ENCODE results near the gene HSPA8.

The HSPA8 gene

GRCh38 chr11:123107945-123108495 lies 46.1 kb upstream of the HSPA8 start:
- no peaks in the 10 kb centered on the region for H3K9me3 ChIP-seq (ENCODE audit: control insufficient read depth, insufficient read depth, low read length)
- no peaks in the 10 kb centered on the region for H3K9me2 ChIP-seq (replicated peaks; ENCODE audit: control insufficient read depth, low read length)
- no peak overlapping the region for H3K4me2 ChIP-seq (ENCODE audit: low read length)
- no peak overlapping the region for H3K27ac ChIP-seq (ENCODE audit: low read depth, low read length)
- no peaks in the 10 kb centered on the region for H3K79me2 ChIP-seq (ENCODE audit: control insufficient read depth, low read length)
- H3K4me3 ChIP-seq (ENCODE audit: low read length), result no peak overlapping the region
- no peaks in the 10 kb centered on the region for H3K4me1 ChIP-seq (ENCODE audit: control insufficient read depth, low read length)
- no peaks in the 10 kb centered on the region for H3K27me3 ChIP-seq (ENCODE audit: control insufficient read depth, low read length)
- TF ChIP-seq CTCF (IDR thresholded peaks at IDR 0.05; ENCODE audit: low read depth, low read length, poor library complexity, severe bottlenecking), result no peak
- TF ChIP-seq EZH2phosphoT487 (IDR thresholded peaks at IDR 0.05; ENCODE audit: borderline replicate concordance, low read length), result no peak
- no peaks in the 10 kb centered on the region for H3K36me3 ChIP-seq (ENCODE audit: control insufficient read depth, low read length)
- no peaks in the 10 kb centered on the region for H3F3A ChIP-seq (ENCODE audit: control insufficient read depth, insufficient read depth)
- no peaks in the 10 kb centered on the region for H4K20me1 ChIP-seq (ENCODE audit: control insufficient read depth, insufficient read depth, low read depth, low read length)

- H3K36me3 ChIP-seq (ENCODE audit: control insufficient read depth, low read length), result no peaks in the 10 kb centered on the region
- H3K4me3 ChIP-seq (ENCODE audit: low read length), result no peak overlapping the region
- no peaks in the 10 kb centered on the region for H3K27me3 ChIP-seq (ENCODE audit: control insufficient read depth, low read length)
- no peaks in the 10 kb centered on the region for H3K79me2 ChIP-seq (ENCODE audit: control insufficient read depth, low read length)
- H3K9me2 ChIP-seq (replicated peaks; ENCODE audit: control insufficient read depth, low read length), result no peaks in the 10 kb centered on the region
- H3F3A ChIP-seq (ENCODE audit: control insufficient read depth, insufficient read depth), result no peaks in the 10 kb centered on the region
- no peaks in the 10 kb centered on the region for H3K4me1 ChIP-seq (ENCODE audit: control insufficient read depth, low read length)
- H4K20me1 ChIP-seq (ENCODE audit: control insufficient read depth, insufficient read depth, low read depth, low read length), result no peaks in the 10 kb centered on the region
- no peaks in the 10 kb centered on the region for H3K9me3 ChIP-seq (ENCODE audit: control insufficient read depth, insufficient read depth, low read length)
- no peak overlapping the region for H3K4me2 ChIP-seq (ENCODE audit: low read length)
- TF ChIP-seq CTCF (IDR thresholded peaks at IDR 0.05; ENCODE audit: low read depth, low read length, poor library complexity, severe bottlenecking) (no peak), EZH2phosphoT487 (IDR thresholded peaks at IDR 0.05; ENCODE audit: borderline replicate concordance, low read length) (no peak)
- H3K27ac ChIP-seq (ENCODE audit: low read depth, low read length), result no peak overlapping the region
Observed at GRCh38 chr11:123104697-123105096, 42.8 kb upstream of the HSPA8 start.

- H3K79me2 ChIP-seq (ENCODE audit: control insufficient read depth, low read length), result no peaks in the 10 kb centered on the region
- no peaks in the 10 kb centered on the region for H3K4me1 ChIP-seq (ENCODE audit: control insufficient read depth, low read length)
- no peak overlapping the region for H3K4me3 ChIP-seq (ENCODE audit: low read length)
- H3K9me2 ChIP-seq (replicated peaks; ENCODE audit: control insufficient read depth, low read length), result no peaks in the 10 kb centered on the region
- H3K9me3 ChIP-seq (ENCODE audit: control insufficient read depth, insufficient read depth, low read length), result no peaks in the 10 kb centered on the region
- no peak overlapping the region for H3K27ac ChIP-seq (ENCODE audit: low read depth, low read length)
- no peaks in the 10 kb centered on the region for H3K36me3 ChIP-seq (ENCODE audit: control insufficient read depth, low read length)
- TF ChIP-seq CTCF (IDR thresholded peaks at IDR 0.05; ENCODE audit: low read depth, low read length, poor library complexity, severe bottlenecking) (peak; percentile 42), EZH2phosphoT487 (IDR thresholded peaks at IDR 0.05; ENCODE audit: borderline replicate concordance, low read length) (no peak)
- H3K27me3 ChIP-seq (ENCODE audit: control insufficient read depth, low read length), result peaks cover 6% of the 10 kb centered on the region; the same call in 1 of the 2 replicates
- H3F3A ChIP-seq (ENCODE audit: control insufficient read depth, insufficient read depth), result no peaks in the 10 kb centered on the region
- no peaks in the 10 kb centered on the region for H4K20me1 ChIP-seq (ENCODE audit: control insufficient read depth, insufficient read depth, low read depth, low read length)
- no peak overlapping the region for H3K4me2 ChIP-seq (ENCODE audit: low read length)
Observed at GRCh38 chr11:123103326-123103980, 41.5 kb upstream of the HSPA8 start.
